Stimulated activated CD4-positive, alpha-beta T cell treated with anti-CD3 and anti-CD28 coated beads, Interleukin-1b, Interleukin-23, amount 100 ng/mL, for 1 hour (primary cell): ENCODE measurements around the gene PITRM1.
A peak's percentile ranks its signal among the peaks of the same experiment; 100 is the strongest.

Source experiments
- DNase-seq, 2 donors: peaks; one replicate each; pipeline ENCODE4 v3.0.0-alpha.2; 2020; ENCODE audit warnings: low read depth in 2 of 2

PITRM1 gene

GRCh38 chr10:3102720-3103427 lies 69.7 kb downstream of the PITRM1 start:
- DNase-seq, result no peak

GRCh38 chr10:3100856-3101640 lies 71.5 kb downstream of the PITRM1 start:
- DNase-seq, result no peak

- no peak for DNase-seq
Observed at GRCh38 chr10:3100093-3100792, 72.3 kb downstream of the PITRM1 start.

GRCh38 chr10:3099291-3100092 lies 73.1 kb downstream of the PITRM1 start:
- DNase-seq, result no peak

DNA sequence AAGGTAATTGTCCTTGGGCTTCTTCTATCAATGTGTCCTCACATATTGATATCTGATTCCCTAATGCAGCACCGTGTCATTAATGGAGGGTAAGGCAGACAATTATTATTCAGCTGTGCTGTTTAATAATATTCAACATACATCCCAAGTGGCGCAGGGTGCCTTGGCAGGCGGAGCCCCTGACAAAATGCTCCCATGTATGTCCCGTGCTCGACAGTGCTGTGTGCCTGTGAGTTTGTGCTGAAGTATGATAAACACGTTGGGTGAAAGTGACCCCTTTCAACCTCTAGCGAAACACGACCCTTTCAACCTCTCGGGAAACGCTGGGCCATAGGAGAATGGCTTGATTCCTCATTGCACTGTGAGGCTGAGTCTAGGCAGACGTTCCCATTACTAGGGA lies 73.9 kb downstream of the PITRM1 start:
- no peak for DNase-seq

GRCh38 chr10:3097160-3097559 lies 75.4 kb downstream of the PITRM1 start:
- no peak for DNase-seq

DNA sequence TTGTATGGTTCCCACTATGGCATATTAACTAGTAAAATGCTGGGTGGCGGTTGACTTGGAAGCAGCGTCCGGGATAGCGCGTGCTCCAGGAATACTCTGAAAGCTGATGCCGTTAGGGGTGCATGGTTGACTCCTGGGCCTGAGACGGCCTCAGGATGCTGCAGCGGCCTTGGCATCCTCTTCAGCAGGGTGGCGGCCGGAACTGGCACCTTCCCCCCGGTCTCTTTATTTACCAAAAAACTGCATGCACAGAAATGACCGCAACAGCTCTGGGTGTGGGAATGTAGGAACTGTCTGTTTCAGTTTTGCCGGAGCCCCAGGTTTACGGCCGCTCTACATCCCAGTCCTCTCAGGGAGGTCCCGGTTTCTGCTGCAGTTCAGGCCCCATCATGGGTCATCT lies 76.4 kb downstream of the PITRM1 start:
- DNase-seq, result no peak

GRCh38 chr10:3095373-3096139 lies 77.0 kb downstream of the PITRM1 start:
- peak; percentile 13 to 14 for DNase-seq

DNA sequence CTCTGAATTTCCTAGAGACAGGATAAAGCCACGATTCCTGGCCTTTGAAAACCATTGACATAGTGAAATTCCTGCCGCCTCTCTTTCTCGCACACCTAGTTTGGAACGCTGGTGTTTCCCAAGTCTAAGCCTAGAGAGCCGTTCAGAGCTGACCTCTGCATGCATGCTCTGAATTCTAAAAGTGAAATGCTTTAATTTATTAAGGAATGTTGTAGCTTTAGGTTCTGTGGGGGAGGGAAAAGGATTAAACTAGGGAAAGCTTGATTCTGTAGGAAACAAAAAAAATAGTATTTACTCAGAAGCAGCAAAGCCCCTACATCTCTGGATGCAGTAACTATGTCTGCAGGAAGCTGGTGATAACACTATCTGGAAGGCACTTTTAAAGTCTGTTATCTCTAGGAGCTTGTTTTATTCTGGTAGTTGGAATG lies 78.0 kb downstream of the PITRM1 start:
- DNase-seq, result no peak

DNA sequence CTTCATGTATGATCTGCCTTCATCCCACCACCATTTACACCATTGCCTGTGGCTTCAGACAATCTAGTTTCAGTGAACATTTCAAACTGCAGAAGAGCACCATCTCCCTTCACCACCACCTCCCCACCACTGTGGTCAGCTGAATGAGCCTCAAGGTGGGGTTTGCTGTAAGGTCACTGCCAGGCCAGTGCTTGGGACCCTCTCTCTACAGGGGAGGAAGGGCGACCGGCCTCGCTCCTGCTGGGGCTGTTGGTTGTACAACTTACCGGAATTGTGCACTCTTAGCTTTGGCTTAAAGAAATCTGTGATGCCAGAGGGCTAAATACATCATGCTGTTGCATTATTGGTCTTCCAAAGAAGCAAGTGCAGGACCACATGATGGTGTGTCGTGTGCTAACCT lies 78.6 kb downstream of the PITRM1 start:
- no peak for DNase-seq

- no peak for DNase-seq
Observed at GRCh38 chr10:3091921-3092320, 80.7 kb downstream of the PITRM1 start.

GRCh38 chr10:3090914-3091787 lies 81.4 kb downstream of the PITRM1 start:
- no peak for DNase-seq

- DNase-seq, result no peak
Observed at GRCh38 chr10:3090388-3090787, 82.2 kb downstream of the PITRM1 start.
